ENCODE measurements around the gene THAP8. TPM values are rescaled to one million over a fixed set of nuclear protein-coding genes. Genes with fewer than 3 reads are reported as not detected.
A peak's percentile ranks its signal among the peaks of the same experiment; 100 is the strongest.

Gene THAP8
- total RNA-seq, 1 donor from 2014 or later: 6.7 TPM

DNA sequence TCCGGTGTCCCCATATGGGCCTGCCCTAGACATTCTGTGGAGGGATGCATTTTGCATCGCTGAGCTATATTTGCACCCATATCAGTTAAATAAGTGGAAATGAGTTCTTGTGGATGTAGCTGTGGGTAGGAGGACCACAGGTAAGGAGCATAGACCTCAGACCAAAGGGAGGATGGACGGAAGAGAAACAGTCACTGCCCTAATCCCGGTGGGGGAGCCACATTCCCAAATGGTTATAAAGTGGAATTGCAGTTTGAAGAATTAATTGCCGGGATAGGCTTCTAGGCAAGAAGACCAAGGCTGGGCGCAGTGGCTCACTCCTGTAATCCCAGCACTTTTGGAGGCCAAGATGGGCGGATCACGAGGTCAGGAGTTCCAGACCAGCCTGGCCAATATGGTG lies 57.3 kb downstream of the THAP8 start:
- H3K27me3 ChIP-seq: no peaks in the 10 kb centered on the region
- TF ChIP-seq, protein P1, sequence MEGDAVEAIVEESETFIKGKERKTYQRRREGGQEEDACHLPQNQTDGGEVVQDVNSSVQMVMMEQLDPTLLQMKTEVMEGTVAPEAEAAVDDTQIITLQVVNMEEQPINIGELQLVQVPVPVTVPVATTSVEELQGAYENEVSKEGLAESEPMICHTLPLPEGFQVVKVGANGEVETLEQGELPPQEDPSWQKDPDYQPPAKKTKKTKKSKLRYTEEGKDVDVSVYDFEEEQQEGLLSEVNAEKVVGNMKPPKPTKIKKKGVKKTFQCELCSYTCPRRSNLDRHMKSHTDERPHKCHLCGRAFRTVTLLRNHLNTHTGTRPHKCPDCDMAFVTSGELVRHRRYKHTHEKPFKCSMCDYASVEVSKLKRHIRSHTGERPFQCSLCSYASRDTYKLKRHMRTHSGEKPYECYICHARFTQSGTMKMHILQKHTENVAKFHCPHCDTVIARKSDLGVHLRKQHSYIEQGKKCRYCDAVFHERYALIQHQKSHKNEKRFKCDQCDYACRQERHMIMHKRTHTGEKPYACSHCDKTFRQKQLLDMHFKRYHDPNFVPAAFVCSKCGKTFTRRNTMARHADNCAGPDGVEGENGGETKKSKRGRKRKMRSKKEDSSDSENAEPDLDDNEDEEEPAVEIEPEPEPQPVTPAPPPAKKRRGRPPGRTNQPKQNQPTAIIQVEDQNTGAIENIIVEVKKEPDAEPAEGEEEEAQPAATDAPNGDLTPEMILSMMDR (IDR thresholded peaks at IDR 0.05): no peak
- TF ChIP-seq EZH2phosphoT487 (IDR thresholded peaks at IDR 0.05) (no peak), EZH2 (IDR thresholded peaks at IDR 0.05) (no peak)
- H3K4me2 ChIP-seq: peak overlapping the region; percentile 83
- peaks cover 14% of the 10 kb centered on the region for H3F3A ChIP-seq (ENCODE audit: low read depth)
- Mint-ChIP-seq H3K4me3 (peak overlapping the region; percentile 88), H3K4me1 (peaks cover 28% of the 10 kb centered on the region), H3K27ac (no peak overlapping the region), H3K27me3 (ENCODE audit: insufficient read depth, low read depth) (peaks cover under 1% of the 10 kb centered on the region), H3K36me3 (peaks cover 5% of the 10 kb centered on the region), H3K9me3 (no peaks in the 10 kb centered on the region)
- H2AFZ ChIP-seq (replicated peaks): no peak overlapping the region
- H4K20me1 ChIP-seq (ENCODE audit: low read depth): peaks cover 12% of the 10 kb centered on the region
- no peaks in the 10 kb centered on the region for H3K4me1 ChIP-seq
- H3K36me3 ChIP-seq: no peaks in the 10 kb centered on the region
- no peak for DNase-seq (ENCODE audit: low spot score)
- no peak overlapping the region for H3K4me3 ChIP-seq
- H3K79me2 ChIP-seq (ENCODE audit: low read depth): peaks cover 13% of the 10 kb centered on the region
- H3K9ac ChIP-seq: no peak overlapping the region
- H3K9me3 ChIP-seq (ENCODE audit: low read depth): no peaks in the 10 kb centered on the region
- no peak overlapping the region for H3K27ac ChIP-seq

DNA sequence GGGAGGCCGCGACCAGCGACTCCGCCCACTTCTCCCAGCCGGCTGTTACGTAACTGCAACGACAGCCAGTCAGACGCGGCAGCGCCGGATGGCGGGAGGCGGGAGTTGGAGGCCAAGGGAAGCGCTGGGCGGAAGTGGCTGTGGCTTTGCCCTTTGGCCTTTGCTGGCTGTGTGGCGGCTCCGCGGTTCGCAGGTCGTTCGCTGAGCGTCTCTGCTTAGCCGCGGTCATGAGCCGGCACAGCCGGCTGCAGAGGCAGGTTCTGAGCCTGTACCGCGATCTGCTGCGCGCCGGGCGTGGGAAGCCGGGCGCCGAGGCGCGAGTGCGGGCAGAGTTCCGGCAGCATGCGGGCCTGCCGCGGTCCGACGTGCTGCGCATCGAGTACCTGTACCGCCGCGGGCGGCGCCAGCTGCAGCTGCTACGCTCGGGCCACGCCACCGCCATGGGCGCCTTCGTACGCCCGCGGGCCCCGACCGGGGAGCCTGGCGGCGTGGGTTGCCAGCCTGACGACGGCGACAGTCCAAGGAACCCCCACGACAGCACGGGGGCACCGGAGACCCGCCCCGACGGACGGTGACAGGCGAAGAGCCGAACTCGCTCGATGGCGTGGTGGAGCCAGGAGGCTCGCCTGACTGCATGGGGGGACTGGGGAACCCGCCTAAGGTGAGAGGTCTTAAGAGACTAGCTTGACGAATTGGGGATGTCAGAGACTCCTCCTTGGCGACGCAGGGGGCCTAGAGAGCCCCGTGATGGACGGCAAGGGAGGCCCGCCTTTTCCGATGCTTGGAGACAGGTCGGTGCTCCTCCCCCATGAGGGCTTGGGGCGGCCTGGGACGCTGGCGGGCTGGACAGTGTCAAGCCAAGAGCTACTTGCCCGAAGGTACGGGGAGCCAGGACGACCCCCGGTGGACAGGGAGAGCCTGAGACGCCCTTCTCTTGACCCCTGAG lies 58.8 kb downstream of the THAP8 start, which contains the start of gene SDHAF1:
Gene SDHAF1, plus strand, starts transcription at position 141 of the 946 bp plus-strand sequence. Its CDS starts 87 bp downstream, at position 228.
- Mint-ChIP-seq H3K4me3 (peak within 1 kb of the TSS; percentile 89), H3K27ac (peak within 1 kb of the TSS; percentile 78), H3K9me3 (no peaks in the 10 kb centered on the region), H3K27me3 (ENCODE audit: insufficient read depth, low read depth) (peaks cover 2% of the 10 kb centered on the region), H3K36me3 (peaks cover 3% of the 10 kb centered on the region), H3K4me1 (peaks cover 30% of the 10 kb centered on the region)
- H3K4me2 ChIP-seq: peak within 1 kb of the TSS; percentile 83
- H3K36me3 ChIP-seq: no peaks in the 10 kb centered on the region
- no peaks in the 10 kb centered on the region for H3K9me3 ChIP-seq (ENCODE audit: low read depth)
- H3K27me3 ChIP-seq: peaks cover under 1% of the 10 kb centered on the region
- TF ChIP-seq, protein P1 (IDR thresholded peaks at IDR 0.05): no peak
- peak; percentile 28 for TF ChIP-seq EZH2 (IDR thresholded peaks at IDR 0.05)
- peaks cover 12% of the 10 kb centered on the region for H4K20me1 ChIP-seq (ENCODE audit: low read depth)
- H3K79me2 ChIP-seq (ENCODE audit: low read depth): peaks cover 13% of the 10 kb centered on the region
- H3F3A ChIP-seq (ENCODE audit: low read depth): peaks cover 14% of the 10 kb centered on the region
- no peak within 1 kb of the TSS for H3K9ac ChIP-seq
- H3K27ac ChIP-seq: no peak within 1 kb of the TSS
- H2AFZ ChIP-seq (replicated peaks): peak within 1 kb of the TSS; percentile 58
- H3K4me3 ChIP-seq: peak within 1 kb of the TSS; percentile 59
- H3K4me1 ChIP-seq: no peaks in the 10 kb centered on the region
- peak; percentile 96 for DNase-seq (ENCODE audit: low spot score)

DNA sequence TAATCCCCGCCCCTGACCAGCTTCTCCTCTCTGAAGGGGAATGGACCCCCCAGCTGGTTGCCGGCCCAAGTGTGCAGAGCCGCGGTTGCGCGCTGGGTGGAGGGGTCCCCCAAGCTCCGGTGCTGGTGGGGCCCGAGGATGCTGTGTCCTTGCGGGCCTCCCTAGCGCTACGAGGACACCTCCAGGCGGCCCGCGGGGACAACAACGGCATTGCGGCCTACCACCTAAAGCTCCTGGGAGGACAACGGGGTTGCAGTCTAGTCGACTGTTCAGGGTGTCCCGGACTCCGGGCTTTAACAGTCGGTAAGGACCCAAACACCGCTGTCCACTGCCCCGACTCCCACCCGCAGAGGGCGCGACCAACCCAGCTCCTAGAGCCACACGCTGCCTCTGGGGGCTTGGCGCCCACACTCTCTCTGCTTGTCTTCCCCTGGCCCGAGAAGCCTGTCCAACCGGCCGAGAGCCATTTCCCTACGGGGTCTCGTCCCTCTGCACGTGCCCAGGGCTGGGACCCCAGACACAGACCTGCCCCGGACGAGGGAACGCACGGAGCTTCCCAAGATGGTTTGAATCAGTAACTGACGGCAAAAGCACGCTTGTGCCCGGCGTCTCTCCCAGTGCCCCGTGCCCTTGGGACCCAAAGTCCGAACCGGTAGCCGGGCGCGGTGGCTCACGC lies 60.0 kb downstream of the THAP8 start:
- no peak overlapping the region for H3K4me3 ChIP-seq
- no peak overlapping the region for H3K9ac ChIP-seq
- no peak overlapping the region for H2AFZ ChIP-seq (replicated peaks)

More for the DNA sequence above, 60.0 kb downstream of the THAP8 start:
- no peaks in the 10 kb centered on the region for H3K4me1 ChIP-seq
- H3K27ac ChIP-seq: no peak overlapping the region
- Mint-ChIP-seq H3K36me3 (peaks cover 3% of the 10 kb centered on the region), H3K9me3 (no peaks in the 10 kb centered on the region), H3K27ac (no peak overlapping the region), H3K27me3 (ENCODE audit: insufficient read depth, low read depth) (peaks cover 2% of the 10 kb centered on the region), H3K4me1 (peaks cover 30% of the 10 kb centered on the region), H3K4me3 (peak overlapping the region; percentile 43)
- H3K79me2 ChIP-seq (ENCODE audit: low read depth): peaks cover 13% of the 10 kb centered on the region
- H4K20me1 ChIP-seq (ENCODE audit: low read depth): peaks cover 12% of the 10 kb centered on the region
- H3K36me3 ChIP-seq: no peaks in the 10 kb centered on the region
- no peak overlapping the region for H3K4me2 ChIP-seq
- H3F3A ChIP-seq (ENCODE audit: low read depth): peaks cover 14% of the 10 kb centered on the region
- peak; percentile 38 for DNase-seq (ENCODE audit: low spot score)
- TF ChIP-seq, protein P1 (IDR thresholded peaks at IDR 0.05): peak; percentile 16
- TF ChIP-seq EZH2 (IDR thresholded peaks at IDR 0.05) (no peak), EZH2phosphoT487 (IDR thresholded peaks at IDR 0.05) (no peak)
- no peaks in the 10 kb centered on the region for H3K9me3 ChIP-seq (ENCODE audit: low read depth)
- H3K27me3 ChIP-seq: peaks cover 6% of the 10 kb centered on the region

Data from neural progenitor cell (in vitro differentiated cells).